HG03159 (cell line): Measurements from ENCODE around the gene GNAT1.
A peak's percentile ranks its signal among the peaks of the same experiment; 100 is the strongest.
"Not testable (repeated sequence)": the region's sequence is repeated elsewhere in the genome, so short reads cannot be mapped to it uniquely, and the experiment has no call there.

Experiments used
- ATAC-seq: cut with Tn5 transposase; IDR thresholded peaks from one replicate; pipeline ENCODE4 v1.9.1; 2021; ENCODE audit warnings: mild to moderate bottlenecking, moderate library complexity; ENCODE audit not compliant: unreplicated experiment

The GNAT1 gene

GRCh38 chr3:50217681-50218080 lies 26.3 kb downstream of the GNAT1 start:
- no peak for ATAC-seq

DNA sequence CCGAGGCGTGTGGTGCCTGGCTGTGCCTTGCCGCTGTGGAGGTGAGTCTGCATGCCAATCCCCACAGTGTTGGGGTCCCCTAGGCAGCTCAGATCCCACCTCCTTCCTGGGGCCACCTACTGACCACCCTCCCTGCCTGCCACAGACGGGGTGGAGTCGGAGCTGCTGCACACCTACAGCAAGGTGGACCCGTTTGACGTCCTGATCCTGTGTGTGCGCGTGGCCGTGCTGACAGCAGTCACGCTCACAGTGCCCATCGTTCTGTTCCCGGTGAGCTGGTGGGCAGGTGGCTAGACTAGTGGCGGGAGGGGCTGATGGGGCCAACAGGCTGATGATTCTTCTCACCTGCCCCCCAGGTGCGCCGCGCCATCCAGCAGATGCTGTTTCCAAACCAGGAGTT lies 27.0 kb downstream of the GNAT1 start:
- ATAC-seq, result no peak

DNA sequence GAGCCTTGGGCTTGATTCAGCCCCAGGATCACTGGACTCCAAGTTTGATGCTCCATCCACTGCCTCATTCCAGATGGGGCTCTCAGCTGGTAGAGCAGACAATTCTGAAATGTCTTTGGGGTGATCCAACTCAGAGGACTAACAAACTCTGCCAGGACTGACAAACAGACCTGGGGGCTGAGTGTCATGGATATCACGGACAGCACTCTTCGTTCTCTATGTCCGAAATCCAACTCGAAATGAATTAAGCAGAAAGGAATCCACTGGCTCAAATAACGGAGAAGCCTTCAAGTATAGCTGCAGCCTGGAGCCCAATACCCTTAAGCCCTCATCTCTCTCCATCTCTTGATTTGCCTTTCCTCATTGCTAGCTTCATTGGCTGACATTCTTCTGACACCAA lies 27.9 kb downstream of the GNAT1 start:
- no peak for ATAC-seq

DNA sequence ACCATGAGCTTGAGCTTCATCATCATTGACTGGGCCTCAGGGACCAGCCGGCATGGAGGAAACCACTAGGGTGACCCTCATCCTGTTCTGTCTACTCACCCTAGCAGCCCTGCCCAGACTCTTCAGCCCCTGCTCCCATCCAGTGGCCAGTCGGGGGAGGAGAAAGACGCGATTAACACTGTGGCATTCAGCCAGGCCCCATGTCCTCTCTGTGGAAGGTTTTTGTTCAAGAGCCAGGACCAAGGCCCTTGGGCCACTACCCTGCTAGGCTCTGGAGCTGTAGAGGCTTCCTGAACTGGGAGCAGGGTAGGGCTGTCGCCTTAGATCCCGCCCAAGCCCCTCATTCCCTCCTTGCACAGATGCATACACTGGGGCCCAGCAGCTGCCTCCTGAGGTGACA lies 28.7 kb downstream of the GNAT1 start:
- no peak for ATAC-seq

GRCh38 chr3:50221051-50221410 lies 29.6 kb downstream of the GNAT1 start:
- no peak for ATAC-seq

GRCh38 chr3:50221411-50222168 lies 30.2 kb downstream of the GNAT1 start:
- ATAC-seq, result no peak

- ATAC-seq, result no peak
Observed at GRCh38 chr3:50222169-50222528, 30.7 kb downstream of the GNAT1 start.

DNA sequence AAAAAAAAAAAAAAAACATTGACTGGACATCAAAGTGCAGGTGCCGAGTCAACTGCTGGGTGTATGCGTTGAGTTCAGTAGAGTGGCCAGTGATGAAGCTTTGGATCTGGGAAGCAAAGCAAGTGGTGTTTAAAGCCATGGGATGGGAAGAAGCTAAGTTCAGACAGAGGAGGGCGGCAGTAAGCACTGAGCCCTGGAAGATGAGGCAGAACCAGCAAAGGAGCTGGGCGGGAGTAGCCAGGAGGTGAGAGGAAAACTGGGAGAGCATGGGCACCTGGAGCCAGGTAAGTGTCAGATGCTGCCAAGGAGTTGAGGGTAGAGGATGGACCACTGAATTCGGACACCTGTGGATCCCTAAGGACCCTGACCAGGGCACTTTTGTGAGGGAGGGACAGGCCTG lies 33.2 kb downstream of the GNAT1 start:
- ATAC-seq, result no peak

GRCh38 chr3:50226888-50227389 lies 35.5 kb downstream of the GNAT1 start:
- no peak for ATAC-seq

- peak; percentile 74 for ATAC-seq
Observed at GRCh38 chr3:50227390-50228183, 36.2 kb downstream of the GNAT1 start.

- ATAC-seq, result not testable (repeated sequence)
Observed at GRCh38 chr3:50228184-50228763, 36.9 kb downstream of the GNAT1 start.

- no peak for ATAC-seq
Observed at GRCh38 chr3:50229490-50229889, 38.1 kb downstream of the GNAT1 start.

DNA sequence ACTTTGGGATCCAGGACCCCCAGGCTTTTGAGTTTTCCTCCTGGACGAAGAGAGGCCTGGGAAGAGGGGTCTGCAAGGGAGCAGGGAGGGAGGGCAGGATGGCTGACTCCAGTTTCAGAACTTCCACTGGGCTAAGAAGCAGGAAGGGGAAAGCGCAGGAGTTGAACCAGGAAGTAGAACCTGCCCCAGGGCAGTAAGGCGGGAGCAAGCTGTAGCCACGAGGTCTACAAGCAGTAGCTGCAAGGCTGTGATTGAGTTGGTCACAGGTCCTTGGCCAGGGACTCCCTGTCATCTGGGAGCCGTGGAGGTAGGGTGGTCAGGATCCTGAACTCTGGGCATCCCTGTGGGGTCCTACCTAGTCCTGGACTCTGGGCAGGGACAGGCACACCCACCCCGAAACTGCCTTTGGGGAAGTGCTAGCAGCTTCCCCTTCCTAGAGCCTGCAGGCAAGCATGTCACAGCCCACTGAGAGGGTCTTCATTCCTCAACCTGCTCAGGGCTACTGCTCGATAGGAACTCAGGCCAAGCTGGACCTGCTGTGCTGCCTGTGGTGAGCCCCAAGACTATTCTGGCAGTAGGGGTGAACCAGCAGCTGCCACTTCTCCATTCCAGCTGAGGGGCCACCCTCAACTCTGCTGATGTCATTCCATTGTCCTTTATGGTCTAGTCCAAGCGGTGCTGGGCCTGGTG lies 38.8 kb downstream of the GNAT1 start:
- ATAC-seq, result no peak

- ATAC-seq, result no peak
Observed at GRCh38 chr3:50230794-50231125, 39.4 kb downstream of the GNAT1 start.

DNA sequence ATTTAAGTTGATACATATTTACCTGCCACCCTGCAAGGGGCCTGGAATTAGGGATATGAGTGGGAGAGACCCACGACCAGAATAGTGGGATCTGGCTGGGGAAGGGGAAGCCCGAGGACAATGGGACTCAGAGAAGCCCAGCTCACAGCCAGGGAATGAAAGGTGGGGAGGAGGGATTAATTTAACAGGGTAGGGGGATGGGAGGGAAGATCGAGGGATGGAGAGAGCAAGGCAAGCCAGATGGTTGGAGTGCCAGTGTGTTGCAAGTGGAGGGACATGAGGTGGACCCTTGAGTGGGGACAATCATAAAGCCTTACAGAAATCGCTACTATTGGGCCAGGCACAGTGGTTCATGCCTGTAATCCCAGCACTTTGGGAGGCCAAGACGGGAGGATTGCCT lies 40.2 kb downstream of the GNAT1 start:
- ATAC-seq, result no peak

GRCh38 chr3:50232303-50232702 lies 40.9 kb downstream of the GNAT1 start:
- ATAC-seq, result no peak

GRCh38 chr3:50233176-50233575 lies 41.8 kb downstream of the GNAT1 start:
- no peak for ATAC-seq

DNA sequence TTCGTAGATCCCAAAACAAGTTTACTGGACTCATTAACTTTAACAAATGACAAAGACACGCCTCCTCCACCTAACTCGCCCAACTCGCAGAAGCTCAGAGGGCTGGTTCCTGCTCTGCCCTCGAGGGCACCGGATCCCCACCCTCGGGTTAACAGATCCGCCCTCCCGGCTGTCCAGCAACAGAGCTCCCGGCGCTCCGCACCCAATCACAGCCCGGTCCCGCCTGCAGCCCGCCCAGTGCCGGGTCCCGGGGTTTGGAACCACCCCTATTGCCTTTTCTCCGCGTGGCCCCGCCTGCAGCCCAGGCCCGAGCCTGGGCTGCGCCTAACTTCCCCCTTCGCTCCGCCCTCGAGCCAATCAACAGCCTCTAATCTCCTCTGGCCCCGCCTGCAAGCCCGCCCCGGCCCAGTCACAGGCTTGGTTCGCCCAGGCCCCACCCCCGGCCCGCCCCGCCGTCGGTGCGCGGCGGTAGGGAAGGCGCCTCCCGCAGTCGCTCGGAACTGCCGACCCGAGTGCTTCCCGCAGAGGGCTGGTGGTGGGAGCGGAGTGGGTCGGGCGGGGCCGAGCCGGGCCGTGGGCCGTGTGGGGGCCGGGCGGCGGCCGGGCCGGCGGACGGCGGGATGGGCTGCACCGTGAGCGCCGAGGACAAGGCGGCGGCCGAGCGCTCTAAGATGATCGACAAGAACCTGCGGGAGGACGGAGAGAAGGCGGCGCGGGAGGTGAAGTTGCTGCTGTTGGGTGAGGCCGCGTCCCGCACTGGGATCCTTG lies 44.5 kb downstream of the GNAT1 start, which contains the start of gene GNAI2:
GNAI2 (plus strand) TSS at position 489 of the 768 bp plus-strand sequence; CDS start at position 621, 132 bp downstream.
- peak; percentile 91 for ATAC-seq

DNA sequence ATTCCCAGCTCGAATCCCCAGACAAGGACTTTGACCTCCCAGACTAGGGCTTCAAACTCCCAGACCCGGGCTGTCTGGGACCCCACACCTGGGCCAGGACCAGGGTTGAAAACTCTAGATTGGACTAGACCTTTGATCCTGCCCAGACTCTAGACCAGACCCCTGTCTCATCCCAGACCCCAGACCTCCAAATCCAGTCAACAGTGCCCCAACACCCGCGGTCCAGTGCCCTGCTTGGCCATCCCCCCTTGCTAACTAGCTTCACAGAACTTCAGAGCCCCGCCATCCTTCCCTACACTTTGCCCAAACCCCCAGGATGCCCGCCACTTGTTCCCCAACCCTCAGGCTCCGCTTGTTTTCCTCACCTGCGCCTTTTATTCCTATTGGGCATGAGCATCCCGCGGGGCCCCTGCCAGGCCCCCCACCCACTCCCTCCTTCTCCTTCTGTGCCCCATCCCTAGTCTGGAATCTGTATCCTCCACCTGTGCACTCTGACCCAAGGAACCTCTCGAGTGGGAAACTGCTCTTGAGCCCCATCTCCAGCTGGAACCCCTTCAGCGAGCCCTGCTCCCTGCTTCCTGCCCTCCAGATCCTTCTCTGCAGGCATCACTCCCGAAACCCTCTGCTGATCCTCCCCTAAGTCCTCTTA lies 45.2 kb downstream of the GNAT1 start:
- no peak for ATAC-seq

DNA sequence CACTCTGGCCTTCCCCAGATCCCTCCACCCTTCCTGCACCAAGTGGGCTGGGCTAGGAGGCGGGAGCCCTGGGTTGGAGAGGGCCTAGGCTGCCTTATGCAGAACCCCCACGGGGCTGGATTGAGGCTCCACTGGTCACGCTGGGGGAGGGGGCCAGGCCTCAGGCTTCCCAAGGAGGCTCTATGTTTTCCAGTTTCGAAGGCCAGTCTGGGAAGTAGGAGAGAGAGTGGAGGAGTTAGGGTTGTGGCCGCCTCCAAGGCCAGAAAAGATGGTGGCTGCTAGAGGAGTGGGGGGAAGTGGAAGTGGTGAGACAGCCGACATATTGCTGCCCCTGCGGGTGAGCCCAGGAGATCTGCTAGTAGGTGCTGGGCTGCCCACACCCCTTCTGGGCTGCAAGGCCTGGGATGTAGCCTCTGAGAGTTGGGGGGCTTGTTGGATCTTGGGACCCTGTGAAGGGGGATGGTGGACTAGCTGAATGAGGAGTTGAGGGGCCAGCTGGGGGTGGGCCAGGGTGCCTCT lies 45.8 kb downstream of the GNAT1 start:
- ATAC-seq, result no peak
